ENCODE results near the gene LTB. TPM values are rescaled to one million over a fixed set of nuclear protein-coding genes. Genes with fewer than 3 reads are reported as not detected.

LTB gene
- total RNA-seq, 1 experiment from 2014 or later: not detected

DNA sequence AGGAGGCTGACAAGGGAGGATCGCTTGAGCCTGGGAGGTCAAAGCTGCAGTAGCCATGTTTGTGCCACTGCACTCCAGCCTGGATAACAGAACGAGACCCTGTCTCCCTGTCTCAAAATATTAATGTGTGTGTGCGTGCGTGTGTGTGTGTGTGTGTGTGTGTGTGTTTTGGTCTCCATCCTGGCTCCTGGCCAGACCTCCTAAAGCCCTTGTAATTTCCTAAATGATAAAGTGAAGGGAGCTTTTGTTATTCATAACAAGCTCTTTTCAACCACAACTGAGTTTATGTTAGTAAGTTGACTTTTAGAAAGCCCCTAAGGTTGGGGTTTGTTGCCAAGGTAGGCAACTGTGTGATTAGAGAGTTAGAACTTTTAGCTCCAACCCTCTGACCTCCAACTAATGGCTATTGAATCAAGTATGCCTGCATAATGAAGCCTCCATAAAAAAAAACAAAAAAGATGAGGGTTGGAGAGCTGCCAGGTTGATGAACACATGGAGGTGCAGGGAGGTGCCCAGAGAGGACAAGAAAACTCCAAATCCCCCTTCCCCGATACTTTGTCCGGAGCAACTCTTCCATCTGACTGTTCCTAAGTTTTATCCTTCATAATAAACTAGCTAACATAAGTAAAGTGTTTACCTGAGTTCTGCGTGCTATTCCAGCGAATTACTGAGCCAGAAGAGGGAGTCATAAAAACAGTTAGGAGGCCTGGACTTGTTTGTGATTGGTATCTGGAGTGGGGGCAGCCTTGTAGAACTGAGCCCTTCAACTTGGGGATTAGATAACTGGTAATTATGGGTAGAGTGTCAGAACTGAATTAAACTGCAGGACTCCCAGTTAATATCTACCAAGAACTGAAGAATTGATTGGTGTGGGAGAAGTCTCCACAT, 27.5 kb upstream of the LTB start:
- TF ChIP-seq, protein P1, sequence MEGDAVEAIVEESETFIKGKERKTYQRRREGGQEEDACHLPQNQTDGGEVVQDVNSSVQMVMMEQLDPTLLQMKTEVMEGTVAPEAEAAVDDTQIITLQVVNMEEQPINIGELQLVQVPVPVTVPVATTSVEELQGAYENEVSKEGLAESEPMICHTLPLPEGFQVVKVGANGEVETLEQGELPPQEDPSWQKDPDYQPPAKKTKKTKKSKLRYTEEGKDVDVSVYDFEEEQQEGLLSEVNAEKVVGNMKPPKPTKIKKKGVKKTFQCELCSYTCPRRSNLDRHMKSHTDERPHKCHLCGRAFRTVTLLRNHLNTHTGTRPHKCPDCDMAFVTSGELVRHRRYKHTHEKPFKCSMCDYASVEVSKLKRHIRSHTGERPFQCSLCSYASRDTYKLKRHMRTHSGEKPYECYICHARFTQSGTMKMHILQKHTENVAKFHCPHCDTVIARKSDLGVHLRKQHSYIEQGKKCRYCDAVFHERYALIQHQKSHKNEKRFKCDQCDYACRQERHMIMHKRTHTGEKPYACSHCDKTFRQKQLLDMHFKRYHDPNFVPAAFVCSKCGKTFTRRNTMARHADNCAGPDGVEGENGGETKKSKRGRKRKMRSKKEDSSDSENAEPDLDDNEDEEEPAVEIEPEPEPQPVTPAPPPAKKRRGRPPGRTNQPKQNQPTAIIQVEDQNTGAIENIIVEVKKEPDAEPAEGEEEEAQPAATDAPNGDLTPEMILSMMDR (conservative IDR thresholded peaks at IDR 0.05; ENCODE audit: low read depth, low read length): no peak
- no peak for TF ChIP-seq EZH2 (IDR thresholded peaks at IDR 0.05; ENCODE audit: borderline replicate concordance, low read depth, low read length, poor library complexity, severe bottlenecking)
- Histone ChIP-seq H3K27me3 (replicated peaks; ENCODE audit: insufficient read depth, low read depth, low read length, poor library complexity) (no peaks in the 10 kb centered on the region), H3K27ac (ENCODE audit: low read depth, low read length, poor library complexity, severe bottlenecking) (no peak overlapping the region), H3K4me3 (ENCODE audit: low read depth, low read length, poor library complexity, severe bottlenecking) (no peak overlapping the region), H3K9me3 (ENCODE audit: low read depth, low read length, poor library complexity, severe bottlenecking) (no peaks in the 10 kb centered on the region), H3K36me3 (ENCODE audit: insufficient read depth, low read length, poor library complexity, severe bottlenecking) (no peaks in the 10 kb centered on the region), H3K4me1 (ENCODE audit: insufficient read depth, low read length, poor library complexity, severe bottlenecking) (peaks cover 2% of the 10 kb centered on the region)
- ChIA-PET CTCF (interaction anchor here (1.9 kb wide), 1 partner anchor 11 kb away, joined by 4 read pairs; no protein-coding TSS in a partner anchor), POLR2A (ENCODE audit: low non-redundant PET) (interaction anchor here (0.6 kb wide), 1 partner anchor 1001 kb away, joined by 7 read pairs; no protein-coding TSS in a partner anchor)
- DNase-seq (ENCODE audit: low spot score): no peak
- BruUV-seq (replicated peaks): no TSS peak
- intact Hi-C loops (cut with micrococcal nuclease; ENCODE audit: unreplicated experiment): no loop called here

DNA sequence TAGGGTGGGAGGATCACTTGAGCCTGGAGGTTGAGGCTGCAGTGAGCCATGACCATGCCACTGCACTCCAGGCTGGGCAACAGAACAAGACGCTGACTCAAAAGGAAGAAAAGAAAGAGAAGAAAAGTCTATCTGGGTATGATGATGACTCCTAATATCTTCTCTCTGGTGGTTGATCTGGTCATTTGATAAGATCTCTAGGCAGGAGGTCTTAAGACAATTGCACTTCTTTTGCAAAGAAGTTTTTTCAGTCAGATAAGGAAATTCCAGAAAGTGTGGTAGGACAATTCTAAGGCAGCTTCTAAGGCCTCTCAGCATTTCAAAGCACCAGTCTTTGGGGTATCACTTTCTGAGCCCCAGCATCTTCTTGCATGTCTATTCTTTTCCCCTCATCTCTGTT, 25.1 kb upstream of the LTB start:
- Histone ChIP-seq H3K36me3 (ENCODE audit: insufficient read depth, low read length, poor library complexity, severe bottlenecking) (no peaks in the 10 kb centered on the region), H3K4me1 (ENCODE audit: insufficient read depth, low read length, poor library complexity, severe bottlenecking) (no peaks in the 10 kb centered on the region), H3K4me3 (ENCODE audit: low read depth, low read length, poor library complexity, severe bottlenecking) (no peak overlapping the region), H3K9me3 (ENCODE audit: low read depth, low read length, poor library complexity, severe bottlenecking) (no peaks in the 10 kb centered on the region), H3K27ac (ENCODE audit: low read depth, low read length, poor library complexity, severe bottlenecking) (no peak overlapping the region), H3K27me3 (replicated peaks; ENCODE audit: insufficient read depth, low read depth, low read length, poor library complexity) (no peaks in the 10 kb centered on the region)
- BruUV-seq (replicated peaks): no TSS peak
- ChIA-PET CTCF (no interaction called here), POLR2A (ENCODE audit: low non-redundant PET) (no interaction called here)
- no peak for DNase-seq (ENCODE audit: low spot score)
- intact Hi-C loops (cut with micrococcal nuclease; ENCODE audit: unreplicated experiment): no loop called here
- TF ChIP-seq, protein P1 (conservative IDR thresholded peaks at IDR 0.05; ENCODE audit: low read depth, low read length): no peak
- no peak for TF ChIP-seq EZH2 (IDR thresholded peaks at IDR 0.05; ENCODE audit: borderline replicate concordance, low read depth, low read length, poor library complexity, severe bottlenecking)

DNA sequence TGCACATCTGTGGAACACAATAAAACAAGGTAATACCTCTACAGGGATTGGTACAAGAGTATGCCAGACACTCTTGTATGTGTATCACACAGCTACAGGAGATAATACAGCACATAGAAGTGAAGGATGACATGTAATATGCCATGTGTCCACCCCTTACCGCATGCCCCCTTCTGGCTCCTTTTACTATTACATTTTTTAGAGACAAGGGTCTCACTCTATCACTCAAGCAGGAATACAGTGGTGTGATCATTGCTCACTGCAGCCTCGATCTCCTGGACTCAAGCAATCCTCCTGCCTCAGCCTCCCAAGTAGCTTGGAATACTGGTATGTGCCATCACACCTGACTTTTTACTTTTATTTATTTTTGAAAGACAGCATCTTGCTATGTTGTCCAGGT, 14.8 kb upstream of the LTB start:
- ChIA-PET POLR2A (ENCODE audit: low non-redundant PET) (no interaction called here), CTCF (interaction anchor here (1.1 to 3.6 kb wide), 7 partner anchors 17 to 104 kb away, joined by 3 to 30 read pairs (median 4); partner anchors contain the start of genes ATP6V1G2, C6orf47 and NFKBIL1)
- no TSS peak for BruUV-seq (replicated peaks)
- Histone ChIP-seq H3K36me3 (ENCODE audit: insufficient read depth, low read length, poor library complexity, severe bottlenecking) (no peaks in the 10 kb centered on the region), H3K27ac (ENCODE audit: low read depth, low read length, poor library complexity, severe bottlenecking) (no peak overlapping the region), H3K4me1 (ENCODE audit: insufficient read depth, low read length, poor library complexity, severe bottlenecking) (no peaks in the 10 kb centered on the region), H3K4me3 (ENCODE audit: low read depth, low read length, poor library complexity, severe bottlenecking) (no peak overlapping the region), H3K27me3 (replicated peaks; ENCODE audit: insufficient read depth, low read depth, low read length, poor library complexity) (no peaks in the 10 kb centered on the region), H3K9me3 (ENCODE audit: low read depth, low read length, poor library complexity, severe bottlenecking) (no peaks in the 10 kb centered on the region)
- TF ChIP-seq, protein P1 (conservative IDR thresholded peaks at IDR 0.05; ENCODE audit: low read depth, low read length): peak; percentile 57
- no peak for TF ChIP-seq EZH2 (IDR thresholded peaks at IDR 0.05; ENCODE audit: borderline replicate concordance, low read depth, low read length, poor library complexity, severe bottlenecking)
- intact Hi-C loops (cut with micrococcal nuclease; ENCODE audit: unreplicated experiment): loop anchor here (2.0 kb wide), 1 partner anchor 14 kb away; the partner anchor contains the start of gene LTB
- DNase-seq (ENCODE audit: low spot score): peak; percentile 75

All from A673 (cell line).